ENCODE measurements around the gene CREB3L2.

The CREB3L2 gene

GRCh38 chr7:137951700-137952425 lies 50.0 kb downstream of the CREB3L2 start:
- no peak for DNase-seq (ENCODE audit: low spot score)

- DNase-seq (ENCODE audit: low spot score), result no peak
Measured at GRCh38 chr7:137950967-137951366, 50.9 kb downstream of the CREB3L2 start.

- DNase-seq (ENCODE audit: low spot score), result no peak
Measured at GRCh38 chr7:137950263-137950621, 51.6 kb downstream of the CREB3L2 start.

GRCh38 chr7:137949416-137950262 lies 52.2 kb downstream of the CREB3L2 start:
- DNase-seq (ENCODE audit: low spot score), result no peak

GRCh38 chr7:137948845-137949330 lies 53.0 kb downstream of the CREB3L2 start:
- DNase-seq (ENCODE audit: low spot score), result no peak

- DNase-seq (ENCODE audit: low spot score), result no peak
Measured at GRCh38 chr7:137948083-137948844, 53.6 kb downstream of the CREB3L2 start.

- no peak for DNase-seq (ENCODE audit: low spot score)
Measured at GRCh38 chr7:137947046-137947445, 54.8 kb downstream of the CREB3L2 start.

GRCh38 chr7:137946011-137946410 lies 55.9 kb downstream of the CREB3L2 start:
- DNase-seq (ENCODE audit: low spot score), result no peak

- no peak for DNase-seq (ENCODE audit: low spot score)
Measured at GRCh38 chr7:137944168-137944567, 57.7 kb downstream of the CREB3L2 start.

- no peak for DNase-seq (ENCODE audit: low spot score)
Measured at GRCh38 chr7:137943132-137943551, 58.7 kb downstream of the CREB3L2 start.

- DNase-seq (ENCODE audit: low spot score), result no peak
Measured at GRCh38 chr7:137942484-137943115, 59.3 kb downstream of the CREB3L2 start.

- DNase-seq (ENCODE audit: low spot score), result no peak
Measured at GRCh38 chr7:137940656-137941518, 61.0 kb downstream of the CREB3L2 start.

GRCh38 chr7:137940218-137940617 lies 61.7 kb downstream of the CREB3L2 start:
- no peak for DNase-seq (ENCODE audit: low spot score)

- DNase-seq (ENCODE audit: low spot score), result no peak
Measured at GRCh38 chr7:137937202-137937560, 64.7 kb downstream of the CREB3L2 start.

- no peak for DNase-seq (ENCODE audit: low spot score)
Measured at GRCh38 chr7:137936509-137937201, 65.2 kb downstream of the CREB3L2 start.

- no peak for DNase-seq (ENCODE audit: low spot score)
Measured at GRCh38 chr7:137935884-137936508, 65.9 kb downstream of the CREB3L2 start.

GRCh38 chr7:137934941-137935883 lies 66.7 kb downstream of the CREB3L2 start:
- no peak for DNase-seq (ENCODE audit: low spot score)

GRCh38 chr7:137934176-137934826 lies 67.6 kb downstream of the CREB3L2 start:
- no peak for DNase-seq (ENCODE audit: low spot score)

Data from hepatic stellate cell (primary cell).